GM12878 (cell line): Measurements from ENCODE around the gene FMOD. TPM values are rescaled to one million over a fixed set of nuclear protein-coding genes. Genes with fewer than 3 reads are reported as not detected.

Experiments used
- CBFB ChIP-seq: IDR thresholded peaks from 2 replicates; pipeline ENCODE4 v1.6.1; 2016; ENCODE audit warnings: antibody characterized with exemption, low read depth
- CBX5 ChIP-seq: sonication (generic); IDR thresholded peaks from 2 replicates; pipeline ENCODE4 v1.6.1; 2016; ENCODE audit warnings: low read depth, moderate library complexity, mild to moderate bottlenecking, inconsistent platforms
- CEBPB ChIP-seq, 2 experiments: fragments of 150-350 bp in 1 of 2; IDR thresholded peaks; 2 replicates each; pipeline ENCODE4 v1.6.1; 2012 to 2014; ENCODE audit warnings: low read depth in 2 of 2, low read length in 2 of 2, borderline replicate concordance in 1 of 2, inconsistent platforms in 1 of 2
- CHD4 ChIP-seq: fragments of 200-600 bp; sonication (generic); IDR thresholded peaks from 2 replicates; pipeline ENCODE4 v1.6.1; 2016; ENCODE audit warnings: mild to moderate bottlenecking
- DPF2 ChIP-seq: fragments of 450-650 bp; IDR thresholded peaks from 2 replicates; pipeline ENCODE4 v1.6.1; 2017; ENCODE audit warnings: mild to moderate bottlenecking
- HDAC2 ChIP-seq: fragments of 200-600 bp; sonication (generic); IDR thresholded peaks from 2 replicates; pipeline ENCODE4 v1.6.1; 2017
- HDGF ChIP-seq: fragments of 450-650 bp; IDR thresholded peaks from 2 replicates; pipeline ENCODE4 v1.6.1; 2016; ENCODE audit warnings: antibody characterized with exemption
- MEF2B ChIP-seq: fragments of 450-650 bp; IDR thresholded peaks from 2 replicates; pipeline ENCODE4 v1.6.1; 2018; ENCODE audit warnings: mild to moderate bottlenecking, moderate library complexity; ENCODE audit not compliant: partially characterized antibody, poor library complexity, severe bottlenecking
- MYB ChIP-seq: fragments of 150-350 bp; IDR thresholded peaks from 2 replicates; pipeline ENCODE4 v1.6.1; 2014; ENCODE audit warnings: mild to moderate bottlenecking, low read depth, low read length, borderline replicate concordance
- NFIC ChIP-seq: IDR thresholded peaks from 2 replicates; pipeline ENCODE4 v1.6.1; 2012; ENCODE audit warnings: low read depth, mild to moderate bottlenecking, inconsistent platforms, low read length, moderate library complexity
- NFYA ChIP-seq: IDR thresholded peaks from 2 replicates; pipeline ENCODE4 v1.6.1; 2011; ENCODE audit warnings: low read depth, mild to moderate bottlenecking, low read length, improper control_type of control experiment, borderline replicate concordance
- PML ChIP-seq: IDR thresholded peaks from 2 replicates; pipeline ENCODE4 v1.6.1; 2012; ENCODE audit warnings: low read length, inconsistent platforms
- RCOR1 ChIP-seq: conservative IDR thresholded peaks from 2 replicates; pipeline ENCODE4 v1.6.1; 2012; ENCODE audit warnings: low read depth, low read length, improper control_type of control experiment
- RFX5 ChIP-seq: IDR thresholded peaks from 2 replicates; pipeline ENCODE4 v1.6.1; 2011; ENCODE audit warnings: low read depth, low read length, improper control_type of control experiment
- SREBF2 ChIP-seq: IDR thresholded peaks from 2 replicates; pipeline ENCODE4 v1.6.1; 2012; ENCODE audit warnings: mild to moderate bottlenecking, low read length
- STAT1 ChIP-seq: fragments of 450-650 bp; conservative IDR thresholded peaks from 2 replicates; pipeline ENCODE4 v1.6.1; 2014; ENCODE audit warnings: antibody characterized with exemption, mild to moderate bottlenecking
- ZNF24 ChIP-seq: fragments of 450-650 bp; IDR thresholded peaks from 2 replicates; pipeline ENCODE4 v1.6.1; 2017; ENCODE audit warnings: antibody characterized with exemption, mild to moderate bottlenecking
- polyA plus RNA-seq, 11 experiments: library from polyadenylated mRNA; depleted of rRNA in 4 of 11; unstranded in 6 of 11; stranded (reverse) in 5 of 11; fragments of >200 nt; fragmentation: Nextera tagmentation in 4 of 11; fragmentation: Illumina TruSeq in 1 of 11; extraction: Ambion mirVana in 4 of 11; extraction: Trizol in 1 of 11; gene quantifications; 1 replicate in 1 of 11; 2 replicates in 10 of 11; pipeline versions ENCODE4 v1.2.1 to v1.2.3, GENCODE V29; 2011 to 2016; ENCODE audit warnings: inconsistent platforms in 2 of 11, missing spikeins in 2 of 11, low read depth in 1 of 11
- total RNA-seq, 4 experiments: library from RNA; depleted of rRNA in 3 of 4; stranded (reverse); fragments of >200 nt in 3 of 4; fragmentation: Illumina TruSeq in 1 of 4; extraction: Trizol in 1 of 4; gene quantifications; 2 replicates each; pipeline versions ENCODE4 v1.2.1 to v1.2.3, GENCODE V29; 2013 to 2021
- TF ChIP-seq, protein P1 (sequence below): fragments of 450-650 bp; formaldehyde crosslinking; IDR thresholded peaks from 2 replicates; pipeline ENCODE4 v1.5.0; 2022; ENCODE audit warnings: mild to moderate bottlenecking, missing genetic modification characterization
- TF ChIP-seq, protein P2 (sequence below): fragments of 450-650 bp; IDR thresholded peaks from 2 replicates; pipeline ENCODE4 v1.6.1; 2016; ENCODE audit warnings: mild to moderate bottlenecking
- TF ChIP-seq, protein P3 (sequence below): fragments of 450-650 bp; IDR thresholded peaks from 2 replicates; pipeline ENCODE4 v1.6.1; 2017; ENCODE audit warnings: mild to moderate bottlenecking, low read depth, inconsistent platforms; ENCODE audit not compliant: poor library complexity, severe bottlenecking
- TF ChIP-seq, protein P4 (sequence below): fragments of 450-650 bp; conservative IDR thresholded peaks from 2 replicates; pipeline ENCODE4 v1.6.1; 2017; ENCODE audit warnings: mild to moderate bottlenecking, moderate library complexity

Gene FMOD
- total and polyA plus RNA-seq, 10 of the 15 experiments (the other 5 are each of a cell fraction or from before 2014, with no cell fraction given), result 0.03 to 0.26 (median 0.11) TPM; not detected in 7

DNA sequence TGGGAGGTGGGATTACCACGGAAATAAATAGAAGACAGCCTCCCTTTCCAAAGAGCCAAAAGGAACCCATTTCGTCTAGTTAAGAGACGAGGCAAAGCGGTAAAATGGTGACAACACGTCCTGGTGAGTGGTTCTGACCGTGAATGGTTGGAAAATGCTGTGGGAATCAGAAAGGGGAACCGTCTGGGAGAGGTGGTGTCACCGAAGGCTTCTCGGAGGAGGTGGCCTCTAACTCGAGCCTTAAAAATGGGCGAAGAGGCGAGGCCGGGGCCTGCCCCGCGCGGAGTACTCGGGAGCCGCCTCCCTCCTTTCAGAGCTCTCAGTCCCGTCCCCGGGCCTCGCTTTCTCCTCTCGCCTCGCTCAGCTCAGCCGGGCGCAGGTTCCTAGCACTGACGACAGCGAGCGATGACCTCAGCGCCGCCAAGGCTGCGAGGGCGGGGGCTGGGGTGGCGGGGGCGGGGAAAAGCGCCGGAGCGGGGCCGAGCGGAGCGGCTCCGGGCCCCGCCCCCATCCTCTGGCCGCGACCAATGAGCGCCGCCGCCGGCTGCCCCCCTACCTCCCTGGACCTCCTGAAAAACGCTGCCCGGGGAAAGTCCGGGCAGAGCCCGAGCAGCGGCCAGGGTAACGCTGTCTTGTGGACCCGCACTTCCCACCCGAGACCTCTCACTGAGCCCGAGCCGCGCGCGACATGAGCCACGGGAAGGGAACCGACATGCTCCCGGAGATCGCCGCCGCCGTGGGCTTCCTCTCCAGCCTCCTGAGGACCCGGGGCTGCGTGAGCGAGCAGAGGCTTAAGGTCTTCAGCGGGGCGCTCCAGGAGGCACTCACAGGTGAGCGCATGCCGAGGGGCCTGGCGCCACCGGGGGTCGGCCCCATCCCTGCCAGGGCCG is 45.8 kb downstream of the FMOD start, which contains the start of gene BTG2 (continued):
- TF ChIP-seq MEF2B (no peak), CEBPB (IDR thresholded peaks at IDR 0.05; ENCODE audit: borderline replicate concordance in 1 of 2, low read depth in 2 of 2, low read length in 2 of 2) (no peak), ZNF24 (0 out of 2 replicates have a peak, but pooled peaks have one; percentile 4), NFIC (no peak), HDAC2 (no peak), CBX5 (no peak), STAT1 (peak; percentile 79; the same call in 1 of the 2 replicates), CBFB (peak; percentile 95; the same call in 1 of the 2 replicates), RCOR1 (no peak), MYB (no peak), RFX5 (no peak), HDGF (peak; percentile 50; the same call in 1 of the 2 replicates), PML (peak; percentile 99), SREBF2 (no peak), CHD4 (no peak), NFYA (no peak), DPF2 (peak; percentile 58)
- TF ChIP-seq, protein P1, sequence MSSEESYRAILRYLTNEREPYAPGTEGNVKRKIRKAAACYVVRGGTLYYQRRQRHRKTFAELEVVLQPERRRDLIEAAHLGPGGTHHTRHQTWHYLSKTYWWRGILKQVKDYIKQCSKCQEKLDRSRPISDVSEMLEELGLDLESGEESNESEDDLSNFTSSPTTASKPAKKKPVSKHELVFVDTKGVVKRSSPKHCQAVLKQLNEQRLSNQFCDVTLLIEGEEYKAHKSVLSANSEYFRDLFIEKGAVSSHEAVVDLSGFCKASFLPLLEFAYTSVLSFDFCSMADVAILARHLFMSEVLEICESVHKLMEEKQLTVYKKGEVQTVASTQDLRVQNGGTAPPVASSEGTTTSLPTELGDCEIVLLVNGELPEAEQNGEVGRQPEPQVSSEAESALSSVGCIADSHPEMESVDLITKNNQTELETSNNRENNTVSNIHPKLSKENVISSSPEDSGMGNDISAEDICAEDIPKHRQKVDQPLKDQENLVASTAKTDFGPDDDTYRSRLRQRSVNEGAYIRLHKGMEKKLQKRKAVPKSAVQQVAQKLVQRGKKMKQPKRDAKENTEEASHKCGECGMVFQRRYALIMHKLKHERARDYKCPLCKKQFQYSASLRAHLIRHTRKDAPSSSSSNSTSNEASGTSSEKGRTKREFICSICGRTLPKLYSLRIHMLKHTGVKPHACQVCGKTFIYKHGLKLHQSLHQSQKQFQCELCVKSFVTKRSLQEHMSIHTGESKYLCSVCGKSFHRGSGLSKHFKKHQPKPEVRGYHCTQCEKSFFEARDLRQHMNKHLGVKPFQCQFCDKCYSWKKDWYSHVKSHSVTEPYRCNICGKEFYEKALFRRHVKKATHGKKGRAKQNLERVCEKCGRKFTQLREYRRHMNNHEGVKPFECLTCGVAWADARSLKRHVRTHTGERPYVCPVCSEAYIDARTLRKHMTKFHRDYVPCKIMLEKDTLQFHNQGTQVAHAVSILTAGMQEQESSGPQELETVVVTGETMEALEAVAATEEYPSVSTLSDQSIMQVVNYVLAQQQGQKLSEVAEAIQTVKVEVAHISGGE, result no peak
- TF ChIP-seq, protein P2, sequence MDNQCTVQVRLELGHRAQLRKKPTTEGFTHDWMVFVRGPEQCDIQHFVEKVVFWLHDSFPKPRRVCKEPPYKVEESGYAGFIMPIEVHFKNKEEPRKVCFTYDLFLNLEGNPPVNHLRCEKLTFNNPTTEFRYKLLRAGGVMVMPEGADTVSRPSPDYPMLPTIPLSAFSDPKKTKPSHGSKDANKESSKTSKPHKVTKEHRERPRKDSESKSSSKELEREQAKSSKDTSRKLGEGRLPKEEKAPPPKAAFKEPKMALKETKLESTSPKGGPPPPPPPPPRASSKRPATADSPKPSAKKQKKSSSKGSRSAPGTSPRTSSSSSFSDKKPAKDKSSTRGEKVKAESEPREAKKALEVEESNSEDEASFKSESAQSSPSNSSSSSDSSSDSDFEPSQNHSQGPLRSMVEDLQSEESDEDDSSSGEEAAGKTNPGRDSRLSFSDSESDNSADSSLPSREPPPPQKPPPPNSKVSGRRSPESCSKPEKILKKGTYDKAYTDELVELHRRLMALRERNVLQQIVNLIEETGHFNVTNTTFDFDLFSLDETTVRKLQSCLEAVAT, result peak; percentile 94
- TF ChIP-seq, protein P3, sequence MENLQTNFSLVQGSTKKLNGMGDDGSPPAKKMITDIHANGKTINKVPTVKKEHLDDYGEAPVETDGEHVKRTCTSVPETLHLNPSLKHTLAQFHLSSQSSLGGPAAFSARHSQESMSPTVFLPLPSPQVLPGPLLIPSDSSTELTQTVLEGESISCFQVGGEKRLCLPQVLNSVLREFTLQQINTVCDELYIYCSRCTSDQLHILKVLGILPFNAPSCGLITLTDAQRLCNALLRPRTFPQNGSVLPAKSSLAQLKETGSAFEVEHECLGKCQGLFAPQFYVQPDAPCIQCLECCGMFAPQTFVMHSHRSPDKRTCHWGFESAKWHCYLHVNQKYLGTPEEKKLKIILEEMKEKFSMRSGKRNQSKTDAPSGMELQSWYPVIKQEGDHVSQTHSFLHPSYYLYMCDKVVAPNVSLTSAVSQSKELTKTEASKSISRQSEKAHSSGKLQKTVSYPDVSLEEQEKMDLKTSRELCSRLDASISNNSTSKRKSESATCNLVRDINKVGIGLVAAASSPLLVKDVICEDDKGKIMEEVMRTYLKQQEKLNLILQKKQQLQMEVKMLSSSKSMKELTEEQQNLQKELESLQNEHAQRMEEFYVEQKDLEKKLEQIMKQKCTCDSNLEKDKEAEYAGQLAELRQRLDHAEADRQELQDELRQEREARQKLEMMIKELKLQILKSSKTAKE, result no peak
- TF ChIP-seq, protein P4, sequence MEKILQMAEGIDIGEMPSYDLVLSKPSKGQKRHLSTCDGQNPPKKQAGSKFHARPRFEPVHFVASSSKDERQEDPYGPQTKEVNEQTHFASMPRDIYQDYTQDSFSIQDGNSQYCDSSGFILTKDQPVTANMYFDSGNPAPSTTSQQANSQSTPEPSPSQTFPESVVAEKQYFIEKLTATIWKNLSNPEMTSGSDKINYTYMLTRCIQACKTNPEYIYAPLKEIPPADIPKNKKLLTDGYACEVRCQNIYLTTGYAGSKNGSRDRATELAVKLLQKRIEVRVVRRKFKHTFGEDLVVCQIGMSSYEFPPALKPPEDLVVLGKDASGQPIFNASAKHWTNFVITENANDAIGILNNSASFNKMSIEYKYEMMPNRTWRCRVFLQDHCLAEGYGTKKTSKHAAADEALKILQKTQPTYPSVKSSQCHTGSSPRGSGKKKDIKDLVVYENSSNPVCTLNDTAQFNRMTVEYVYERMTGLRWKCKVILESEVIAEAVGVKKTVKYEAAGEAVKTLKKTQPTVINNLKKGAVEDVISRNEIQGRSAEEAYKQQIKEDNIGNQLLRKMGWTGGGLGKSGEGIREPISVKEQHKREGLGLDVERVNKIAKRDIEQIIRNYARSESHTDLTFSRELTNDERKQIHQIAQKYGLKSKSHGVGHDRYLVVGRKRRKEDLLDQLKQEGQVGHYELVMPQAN, result peak; percentile 88
